ENCODE measurements around the gene NFIX. TPM values are rescaled to one million over a fixed set of nuclear protein-coding genes. Genes with fewer than 3 reads are reported as not detected.

The NFIX gene
- total RNA-seq, 2 experiments from 2014 or later: 3.0 to 3.3 TPM

- ATAC-seq (ENCODE audit: poor library complexity): no peak
These were observed 65.1 kb downstream of the NFIX start for GRCh38 chr19:13060233-13060963.

GRCh38 chr19:13060964-13061927 lies 66.0 kb downstream of the NFIX start:
- H3K27ac Mint-ChIP-seq: no peak overlapping the region
- ATAC-seq (ENCODE audit: poor library complexity): peak; percentile 99

More at GRCh38 chr19:13060233-13060963, 65.1 kb downstream of the NFIX start:
- ChIA-PET CTCF (interaction anchor here (1.0 to 2.7 kb wide), 12 partner anchors 10 to 108 kb away, joined by 3 to 41 read pairs (median 6); no protein-coding TSS in a partner anchor), POLR2A (interaction anchor here (1.3 to 1.9 kb wide), 3 partner anchors 34 to 95 kb away, joined by 6 to 8 read pairs (median 8); no protein-coding TSS in a partner anchor)
- intact Hi-C loops (cut with DNase I, micrococcal nuclease): no loop called here
- Mint-ChIP-seq H3K27me3 (peaks cover 22% of the 10 kb centered on the region), H3K9me3 (no peaks in the 10 kb centered on the region), H3K27ac (no peak overlapping the region), H3K36me3 (ENCODE audit: low read depth) (no peaks in the 10 kb centered on the region), H3K4me3 (peak overlapping the region; percentile 81), H3K4me1 (ENCODE audit: low read depth) (peaks cover 8% of the 10 kb centered on the region)
- no peak for DNase-seq
- peaks cover 11 to 16% of the 10 kb centered on the region in 2 experiments for H3K27me3 ChIP-seq (ENCODE audit: control insufficient read depth in 1 of 2, insufficient read depth in 2 of 2, low read length in 2 of 2)
- no peak overlapping the region for H3K4me3 ChIP-seq (ENCODE audit: low read length)
- peaks cover 16% of the 10 kb centered on the region for H3K4me1 ChIP-seq (ENCODE audit: insufficient read depth, low read length)
- TF ChIP-seq, protein P1, sequence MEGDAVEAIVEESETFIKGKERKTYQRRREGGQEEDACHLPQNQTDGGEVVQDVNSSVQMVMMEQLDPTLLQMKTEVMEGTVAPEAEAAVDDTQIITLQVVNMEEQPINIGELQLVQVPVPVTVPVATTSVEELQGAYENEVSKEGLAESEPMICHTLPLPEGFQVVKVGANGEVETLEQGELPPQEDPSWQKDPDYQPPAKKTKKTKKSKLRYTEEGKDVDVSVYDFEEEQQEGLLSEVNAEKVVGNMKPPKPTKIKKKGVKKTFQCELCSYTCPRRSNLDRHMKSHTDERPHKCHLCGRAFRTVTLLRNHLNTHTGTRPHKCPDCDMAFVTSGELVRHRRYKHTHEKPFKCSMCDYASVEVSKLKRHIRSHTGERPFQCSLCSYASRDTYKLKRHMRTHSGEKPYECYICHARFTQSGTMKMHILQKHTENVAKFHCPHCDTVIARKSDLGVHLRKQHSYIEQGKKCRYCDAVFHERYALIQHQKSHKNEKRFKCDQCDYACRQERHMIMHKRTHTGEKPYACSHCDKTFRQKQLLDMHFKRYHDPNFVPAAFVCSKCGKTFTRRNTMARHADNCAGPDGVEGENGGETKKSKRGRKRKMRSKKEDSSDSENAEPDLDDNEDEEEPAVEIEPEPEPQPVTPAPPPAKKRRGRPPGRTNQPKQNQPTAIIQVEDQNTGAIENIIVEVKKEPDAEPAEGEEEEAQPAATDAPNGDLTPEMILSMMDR (IDR thresholded peaks at IDR 0.05): no peak
- H3K27ac ChIP-seq (ENCODE audit: low read depth in 1 of 2, low read length in 2 of 2): no peak overlapping the region
- no peaks in the 10 kb centered on the region for H3K36me3 ChIP-seq (ENCODE audit: insufficient read depth, low read length)
- no peaks in the 10 kb centered on the region for H3K9me3 ChIP-seq (ENCODE audit: control insufficient read depth in 1 of 2, insufficient read depth in 1 of 2, low read length in 2 of 2)

More at GRCh38 chr19:13060964-13061927, 66.0 kb downstream of the NFIX start:
- no peaks in the 10 kb centered on the region for H3K36me3 ChIP-seq (ENCODE audit: insufficient read depth, low read length)
- peak overlapping the region; percentile 54 for H3K4me3 ChIP-seq (ENCODE audit: low read length)
- peak; percentile 58 to 86 (median 73) for DNase-seq
- Mint-ChIP-seq H3K9me3 (no peaks in the 10 kb centered on the region), H3K36me3 (ENCODE audit: low read depth) (no peaks in the 10 kb centered on the region), H3K4me3 (peak overlapping the region; percentile 81), H3K27me3 (peaks cover 22% of the 10 kb centered on the region), H3K4me1 (ENCODE audit: low read depth) (peaks cover 8% of the 10 kb centered on the region)
- H3K9me3 ChIP-seq (ENCODE audit: control insufficient read depth in 1 of 2, insufficient read depth in 1 of 2, low read length in 2 of 2): no peaks in the 10 kb centered on the region
- H3K27ac ChIP-seq (ENCODE audit: low read depth in 1 of 2, low read length in 2 of 2): no peak overlapping the region
- peaks cover 11 to 16% of the 10 kb centered on the region in 2 experiments for H3K27me3 ChIP-seq (ENCODE audit: control insufficient read depth in 1 of 2, insufficient read depth in 2 of 2, low read length in 2 of 2)
- intact Hi-C loops (cut with DNase I, micrococcal nuclease): loop anchor here (1.0 kb wide), 2 partner anchors 78 to 83 kb away; no protein-coding TSS in a partner anchor
- CTCF ChIA-PET: interaction anchor here (0.6 to 2.7 kb wide), 22 partner anchors 9 to 170 kb away, joined by 3 to 41 read pairs (median 4); partner anchors contain the start of gene GCDH
- H3K4me1 ChIP-seq (ENCODE audit: insufficient read depth, low read length): peaks cover 16% of the 10 kb centered on the region
- TF ChIP-seq, protein P1 (IDR thresholded peaks at IDR 0.05): peak; percentile 96
- POLR2A ChIA-PET: interaction anchor here (0.7 to 1.9 kb wide), 5 partner anchors 33 to 269 kb away, joined by 3 to 8 read pairs (median 6); partner anchors contain the start of gene TRMT1
